Breast epithelium (tissue), 4 donors: ENCODE measurements around the gene DES. TPM values are rescaled to one million over a fixed set of nuclear protein-coding genes. Genes with fewer than 3 reads are reported as not detected.

Experiments used
- DNase-seq, 2 donors: peaks; one replicate each; pipeline ENCODE4 v3.0.0-alpha.2; 2019; ENCODE audit warnings: low spot score in 2 of 2
- H3K27ac ChIP-seq, 2 donors: fragments of 200-600 bp; sonication (generic) in 1 of 2; one replicate each; pipeline ENCODE4 v1.5.1; 2016 to 2019; ENCODE audit warnings: mild to moderate bottlenecking in 1 of 2
- H3K27me3 ChIP-seq, 2 donors: fragments of 200-600 bp; sonication (generic) in 1 of 2; one replicate each; pipeline versions ENCODE4 v1.5.1 to v1.6.0; 2017 to 2019; ENCODE audit warnings: control low read depth in 1 of 2, mild to moderate bottlenecking in 1 of 2
- H3K36me3 ChIP-seq: fragments of 200-600 bp; one replicate; pipeline ENCODE4 v1.5.1; 2019
- H3K4me1 ChIP-seq, 2 donors: fragments of 200-600 bp; sonication (generic); one replicate each; pipeline ENCODE4 v1.5.1; 2016 to 2019; ENCODE audit warnings: control low read depth in 1 of 2
- H3K4me3 ChIP-seq, 3 donors: fragments of 200-600 bp; sonication (generic); 1 replicate in 2 of 3; 2 replicates in 1 of 3; pipeline ENCODE4 v1.5.1; 2016 to 2019; ENCODE audit warnings: mild to moderate bottlenecking in 3 of 3, moderate library complexity in 2 of 3
- H3K9me3 ChIP-seq, 2 donors: fragments of 200-600 bp; sonication (generic) in 1 of 2; one replicate each; pipeline ENCODE4 v1.5.1; 2016 to 2019; ENCODE audit warnings: control low read depth in 1 of 2
- CTCF ChIP-seq, 3 donors: fragments of 450-650 bp; IDR thresholded peaks; one replicate each; pipeline ENCODE4 v1.5.1; 2016 to 2017; ENCODE audit warnings: antibody characterized with exemption in 3 of 3, mild to moderate bottlenecking in 3 of 3, moderate library complexity in 3 of 3
- POLR2A ChIP-seq: fragments of 450-650 bp; IDR thresholded peaks from one replicate; pipeline ENCODE4 v1.6.1; 2016; ENCODE audit warnings: antibody characterized with exemption, mild to moderate bottlenecking, moderate library complexity
- POLR2AphosphoS5 ChIP-seq, 3 donors: sonication (generic); formaldehyde crosslinking; IDR thresholded peaks; one replicate each; pipeline ENCODE4 v1.6.1; 2017; ENCODE audit warnings: antibody characterized with exemption in 3 of 3
- intact Hi-C: fragments of 100-400 bp; cut with DNase I; formaldehyde crosslinking; loops from one replicate; pipeline ENCODE4 v1.15.1; 2023; ENCODE audit warnings: low total_unique reads
- total RNA-seq, 3 donors: library from RNA; depleted of rRNA; stranded (reverse); fragments of >200 nt; gene quantifications; one replicate each; pipeline ENCODE4 v1.1.0, GENCODE V29; 2016

DES gene
- total RNA-seq, 3 donors from 2014 or later: 17.1 to 29.6 (median 29.5) TPM

GRCh38 chr2:219452361-219453317 lies 34.5 kb downstream of the DES start:
- Histone ChIP-seq H3K9me3 (no peaks in the 10 kb centered on the region), H3K4me3 (peak overlapping the region in 1 of 3 donors; percentile 41), H3K36me3 (no peaks in the 10 kb centered on the region), H3K27ac (peak overlapping the region; percentile 90 to 91), H3K4me1 (peaks cover 0 to 9% of the 10 kb centered on the region in 2 donors), H3K27me3 (no peaks in the 10 kb centered on the region)
- peak; percentile 75 to 91 for DNase-seq
- intact Hi-C loops: no loop called here
- TF ChIP-seq POLR2AphosphoS5 (IDR thresholded peaks at IDR 0.05) (peak in 2 of 3 donors; percentile 10 to 46), CTCF (IDR thresholded peaks at IDR 0.05) (no peak)

GRCh38 chr2:219453671-219454590 lies 35.8 kb downstream of the DES start:
- peak; percentile 77 to 97 for DNase-seq
- peak overlapping the region; percentile 90 to 91 for H3K27ac ChIP-seq
- peaks cover 0 to 9% of the 10 kb centered on the region in 2 donors for H3K4me1 ChIP-seq
- TF ChIP-seq CTCF (IDR thresholded peaks at IDR 0.05) (no peak), POLR2AphosphoS5 (IDR thresholded peaks at IDR 0.05) (no peak), POLR2A (no peak)
- peak overlapping the region in 1 of 3 donors; percentile 41 for H3K4me3 ChIP-seq
- intact Hi-C loops: no loop called here
- no peaks in the 10 kb centered on the region for H3K9me3 ChIP-seq
- H3K36me3 ChIP-seq: no peaks in the 10 kb centered on the region
- H3K27me3 ChIP-seq: no peaks in the 10 kb centered on the region

- TF ChIP-seq CTCF (IDR thresholded peaks at IDR 0.05): no peak
- no peak for TF ChIP-seq POLR2AphosphoS5 (IDR thresholded peaks at IDR 0.05)
- TF ChIP-seq POLR2A: no peak
- Histone ChIP-seq H3K27me3 (no peaks in the 10 kb centered on the region), H3K36me3 (no peaks in the 10 kb centered on the region), H3K4me3 (no peak overlapping the region), H3K27ac (no peak overlapping the region), H3K9me3 (no peaks in the 10 kb centered on the region), H3K4me1 (peaks cover under 1 to 24% of the 10 kb centered on the region in 2 donors)
- intact Hi-C loops: no loop called here
- no peak for DNase-seq
Observed at GRCh38 chr2:219455581-219455980, 37.4 kb downstream of the DES start.

- intact Hi-C loops: no loop called here
- DNase-seq: no peak
- H3K4me1 ChIP-seq: peaks cover 6 to 28% of the 10 kb centered on the region in 2 donors
- H3K36me3 ChIP-seq: no peaks in the 10 kb centered on the region
- H3K27me3 ChIP-seq: no peaks in the 10 kb centered on the region
- H3K9me3 ChIP-seq: no peaks in the 10 kb centered on the region
- H3K4me3 ChIP-seq: no peak overlapping the region
- no peak for TF ChIP-seq CTCF (IDR thresholded peaks at IDR 0.05)
- TF ChIP-seq POLR2A: no peak
- no peak for TF ChIP-seq POLR2AphosphoS5 (IDR thresholded peaks at IDR 0.05)
- H3K27ac ChIP-seq: no peak overlapping the region
Observed at GRCh38 chr2:219457784-219458369, 39.7 kb downstream of the DES start.
